H1 (cell line): ENCODE data around the gene PCDHB15. TPM values are rescaled to one million over a fixed set of nuclear protein-coding genes. Genes with fewer than 3 reads are reported as not detected.

Source experiments
- CTCF ChIA-PET: fragments of 300-600 bp; sonication (Branson Sonifier 250); formaldehyde crosslinking; loops from one replicate; lab custom pipeline; 2021; ENCODE audit not compliant: partially characterized antibody; lab: Charles Lee
- POLR2A ChIA-PET: fragments of 300-600 bp; sonication (Branson Sonifier 250); formaldehyde crosslinking; loops from one replicate; lab custom pipeline; 2021; ENCODE audit warnings: inconsistent platforms; ENCODE audit not compliant: partially characterized antibody; lab: Charles Lee
- DNase-seq, 2 experiments: peaks; one replicate each; pipeline versions ENCODE4 v3.0.0 to v3.0.0-alpha.2; 2010 to 2022; ENCODE audit warnings: low spot score in 2 of 2, low read depth in 1 of 2, mixed read lengths in 1 of 2
- FAIRE-seq: peaks from 2 replicates; lab custom pipeline; 2011; peaks lifted over from hg19 to GRCh38; lab: Jason Lieb, UNC
- H2AFZ ChIP-seq: 2 replicates; pipeline ENCODE4 v1.8.1; 2012; ENCODE audit warnings: low read length, inconsistent platforms
- H2AK5ac ChIP-seq: 2 replicates; pipeline ENCODE4 v1.6.1; 2013; ENCODE audit warnings: low read depth, low read length
- H2BK120ac ChIP-seq: replicated peaks from 2 replicates; pipeline ENCODE3; 2013; ENCODE audit warnings: low read depth, low read length, inconsistent platforms
- H2BK12ac ChIP-seq: 2 replicates; pipeline ENCODE4 v1.6.1; 2013; ENCODE audit warnings: low read depth, low read length
- H2BK15ac ChIP-seq: 2 replicates; pipeline ENCODE4 v1.6.1; 2013; ENCODE audit warnings: low read length
- H2BK20ac ChIP-seq: 2 replicates; pipeline ENCODE4 v1.6.1; 2013; ENCODE audit warnings: low read length
- H2BK5ac ChIP-seq: 2 replicates; pipeline ENCODE4 v1.6.1; 2013; ENCODE audit warnings: low read depth, low read length
- H3K14ac ChIP-seq: 2 replicates; pipeline ENCODE4 v1.6.1; 2013; ENCODE audit warnings: inconsistent platforms; ENCODE audit not compliant: insufficient read length
- H3K18ac ChIP-seq: 2 replicates; pipeline ENCODE4 v1.6.1; 2013; ENCODE audit warnings: low read length; ENCODE audit errors: extremely low read depth
- H3K23ac ChIP-seq: 2 replicates; pipeline ENCODE4 v1.6.1; 2013; ENCODE audit warnings: inconsistent platforms; ENCODE audit not compliant: insufficient read length
- H3K23me2 ChIP-seq: 2 replicates; pipeline ENCODE4 v1.6.1; 2013; ENCODE audit warnings: low read depth, low read length
- H3K27ac ChIP-seq: 2 replicates; pipeline ENCODE4 v1.6.1; 2011; ENCODE audit warnings: low read depth, low read length, inconsistent platforms
- H3K27me3 ChIP-seq, 4 experiments: replicated peaks in 1 of 4; 1 replicate in 1 of 4; 2 replicates in 3 of 4; pipeline versions ENCODE4 v1.6.1 to v1.8.1; 2011 to 2013; ENCODE audit warnings: low read length in 3 of 4, mild to moderate bottlenecking in 3 of 4, inconsistent platforms in 2 of 4, mixed read lengths in 2 of 4, moderate library complexity in 1 of 4; ENCODE audit not compliant: control insufficient read depth in 3 of 4, insufficient read depth in 3 of 4; ENCODE audit errors: extremely low read depth in 1 of 4
- H3K36me3 ChIP-seq, 4 experiments: 2 replicates each; pipeline versions ENCODE4 v1.6.1 to v1.8.1; 2011 to 2013; ENCODE audit warnings: mild to moderate bottlenecking in 4 of 4, low read length in 3 of 4, moderate library complexity in 2 of 4, control low read depth in 1 of 4, inconsistent platforms in 1 of 4; ENCODE audit not compliant: insufficient read depth in 4 of 4, control insufficient read depth in 2 of 4
- H3K4ac ChIP-seq: replicated peaks from 2 replicates; pipeline ENCODE3; 2013; ENCODE audit warnings: low read length, low read depth, mixed read lengths, inconsistent platforms; ENCODE audit not compliant: insufficient read length
- H3K4me1 ChIP-seq, 4 experiments: replicated peaks in 1 of 4; 1 replicate in 1 of 4; 2 replicates in 3 of 4; pipeline versions ENCODE4 v1.6.1 to v1.8.1; 2011 to 2013; ENCODE audit warnings: low read length in 3 of 4, inconsistent platforms in 2 of 4, mixed read lengths in 1 of 4; ENCODE audit not compliant: insufficient read depth in 4 of 4, control insufficient read depth in 3 of 4
- H3K4me2 ChIP-seq, 2 experiments: 2 replicates each; pipeline versions ENCODE4 v1.6.1 to v1.8.1; 2011 to 2013; ENCODE audit warnings: low read depth in 2 of 2, low read length in 2 of 2, control low read depth in 1 of 2, inconsistent platforms in 1 of 2, mild to moderate bottlenecking in 1 of 2; ENCODE audit not compliant: insufficient read depth in 1 of 2
- H3K4me3 ChIP-seq, 4 experiments: fragments of 200-600, 300-600 bp in 1 of 4; sonication (generic), shearing (Covaris generic), sonication (Bioruptor Twin) in 1 of 4; 2 replicates each; pipeline versions ENCODE4 v1.5.1 to v1.8.1; 2011 to 2016; ENCODE audit warnings: low read length in 4 of 4, low read depth in 3 of 4, control low read depth in 2 of 4, inconsistent platforms in 2 of 4, mild to moderate bottlenecking in 2 of 4, mixed read lengths in 1 of 4, moderate library complexity in 1 of 4; ENCODE audit not compliant: insufficient read depth in 2 of 4; ENCODE audit errors: extremely low read depth in 1 of 4
- H3K56ac ChIP-seq: replicated peaks from 2 replicates; pipeline ENCODE3; 2013; ENCODE audit warnings: low read depth, mild to moderate bottlenecking, mixed read lengths, low read length, inconsistent platforms; ENCODE audit not compliant: insufficient read length
- H3K79me1 ChIP-seq: 2 replicates; pipeline ENCODE4 v1.6.1; 2013; ENCODE audit warnings: low read depth, low read length, control low read depth
- H3K79me2 ChIP-seq, 2 experiments: 2 replicates each; pipeline versions ENCODE4 v1.6.1 to v1.8.1; 2012 to 2013; ENCODE audit warnings: low read length in 2 of 2, mild to moderate bottlenecking in 2 of 2, inconsistent platforms in 1 of 2; ENCODE audit not compliant: insufficient read depth in 2 of 2, control insufficient read depth in 1 of 2
- H3K9ac ChIP-seq, 4 experiments: replicated peaks in 1 of 4; 1 replicate in 1 of 4; 2 replicates in 3 of 4; pipeline versions ENCODE4 v1.6.1 to v1.8.1; 2011 to 2013; ENCODE audit warnings: low read depth in 3 of 4, low read length in 3 of 4, control low read depth in 2 of 4, mild to moderate bottlenecking in 2 of 4, moderate library complexity in 2 of 4, inconsistent platforms in 1 of 4; ENCODE audit errors: extremely low read depth in 1 of 4
- H3K9me3 ChIP-seq, 2 experiments: 2 replicates each; pipeline versions ENCODE4 v1.6.1 to v1.8.1; 2012 to 2013; ENCODE audit warnings: mild to moderate bottlenecking in 2 of 2, moderate library complexity in 2 of 2, control low read depth in 1 of 2, inconsistent platforms in 1 of 2, low read depth in 1 of 2, low read length in 1 of 2, mixed read lengths in 1 of 2; ENCODE audit not compliant: insufficient read depth in 2 of 2
- H4K20me1 ChIP-seq, 2 experiments: replicated peaks in 1 of 2; 2 replicates each; pipeline versions ENCODE3 to v1.8.1; 2011 to 2013; ENCODE audit warnings: inconsistent platforms in 2 of 2, low read length in 2 of 2, mild to moderate bottlenecking in 1 of 2; ENCODE audit not compliant: insufficient read depth in 2 of 2, control insufficient read depth in 1 of 2
- H4K5ac ChIP-seq: 2 replicates; pipeline ENCODE4 v1.6.1; 2013; ENCODE audit warnings: low read length, low read depth, mixed read lengths, inconsistent platforms; ENCODE audit not compliant: insufficient read length
- H4K8ac ChIP-seq: 2 replicates; pipeline ENCODE4 v1.8.0; 2013; ENCODE audit warnings: mild to moderate bottlenecking, moderate library complexity, low read length, inconsistent platforms; ENCODE audit not compliant: insufficient read depth; ENCODE audit errors: extremely low read depth
- H4K91ac ChIP-seq: replicated peaks from 2 replicates; pipeline ENCODE3; 2013; ENCODE audit warnings: low read length, mixed read lengths, inconsistent platforms; ENCODE audit not compliant: insufficient read length
- CEBPB ChIP-seq: IDR thresholded peaks from 2 replicates; pipeline ENCODE4 v1.6.1; 2012; ENCODE audit warnings: low read depth, low read length
- EP300 ChIP-seq, 2 experiments: IDR thresholded peaks; 1 replicate in 1 of 2; 2 replicates in 1 of 2; pipeline ENCODE4 v1.6.1; 2011 to 2012; ENCODE audit warnings: low read depth in 2 of 2, low read length in 2 of 2, mild to moderate bottlenecking in 2 of 2, borderline replicate concordance in 1 of 2, inconsistent platforms in 1 of 2, moderate library complexity in 1 of 2
- JUN ChIP-seq: IDR thresholded peaks from 2 replicates; pipeline ENCODE4 v1.6.1; 2011; ENCODE audit warnings: low read depth, mild to moderate bottlenecking, improper control_type of control experiment, low read length
- POLR2A ChIP-seq, 2 experiments: IDR thresholded peaks; 1 replicate in 1 of 2; 2 replicates in 1 of 2; pipeline ENCODE4 v1.6.1; 2011; ENCODE audit warnings: low read depth in 2 of 2, low read length in 2 of 2, mild to moderate bottlenecking in 2 of 2; ENCODE audit errors: control extremely low read depth in 1 of 2
- RAD21 ChIP-seq, 2 experiments: IDR thresholded peaks in 1 of 2; conservative IDR thresholded peaks in 1 of 2; 2 replicates each; pipeline ENCODE4 v1.6.1; 2011; ENCODE audit warnings: low read depth in 2 of 2, low read length in 2 of 2, improper control_type of control experiment in 1 of 2, inconsistent platforms in 1 of 2, mild to moderate bottlenecking in 1 of 2, moderate library complexity in 1 of 2
- TAF1 ChIP-seq: IDR thresholded peaks from 2 replicates; pipeline ENCODE4 v1.6.1; 2011; ENCODE audit warnings: mild to moderate bottlenecking, low read depth, low read length
- TBP ChIP-seq: IDR thresholded peaks from 2 replicates; pipeline ENCODE4 v1.6.1; 2011; ENCODE audit warnings: low read depth, low read length, improper control_type of control experiment
- WGBS, 2 experiments: shearing (Covaris generic) in 1 of 2; methylation state at CpG; one replicate each; pipeline versions ENCODE4 v1.1.6 to v1.1.7; 2013 to 2015; ENCODE audit warnings: low lambda C conversion rate in 2 of 2, mixed read lengths in 2 of 2, inconsistent platforms in 1 of 2, low coverage in 1 of 2, missing lambda C conversion rate in 1 of 2; ENCODE audit not compliant: insufficient replicate concordance in 2 of 2, insufficient coverage in 1 of 2, insufficient read length in 1 of 2; ENCODE audit errors: extremely low coverage in 1 of 2, missing lambda C conversion rate in 1 of 2; 5-methylcytosine and 5-hydroxymethylcytosine counted together
- long read RNA-seq, 2 experiments: library from RNA in 1 of 2; library from capped mRNA in 1 of 2; stranded (forward); transcript quantifications; one replicate each; pipeline ENCODE4 v2.0.0, GENCODE V29; 2021; ENCODE audit warnings: inconsistent platforms in 1 of 2
- polyA minus RNA-seq, 3 experiments: library from RNA; depleted of rRNA, polyadenylated mRNA; stranded (reverse); fragments of >200 nt; gene quantifications; 1 replicate in 2 of 3; 2 replicates in 1 of 3; pipeline ENCODE4 v1.2.3, GENCODE V29; 2011
- polyA plus RNA-seq, 7 experiments: library from polyadenylated mRNA; depleted of rRNA in 3 of 7; stranded (reverse) in 5 of 7; unstranded in 2 of 7; fragments of >200 nt in 5 of 7; fragments of 200-250 nt in 2 of 7; gene quantifications; 1 replicate in 5 of 7; 2 replicates in 1 of 7; 4 replicates in 1 of 7; pipeline versions ENCODE4 v1.2.1 to v1.2.3, GENCODE V29; 2011 to 2013; ENCODE audit warnings: missing spikeins in 2 of 7, mixed read lengths in 2 of 7
- total RNA-seq: library from RNA; stranded (reverse); fragmentation: NEBNext Ultra II Directional; extraction: Animal tissue kit (Norgen Biotek cat#: 25700); gene quantifications from 2 replicates; pipeline ENCODE4 v1.2.1, GENCODE V29; 2021

The PCDHB15 gene
- total RNA-seq (3.9 and 4.0 TPM in 2 replicates), polyA plus RNA-seq (2011; rRNA removed) (2.8 and 4.9 TPM in 2 replicates), polyA minus RNA-seq (2011; rRNA and poly(A)+ RNA removed) (3.1 and 4.1 TPM in 2 replicates)
- polyA plus RNA-seq (2011; cell fraction: cytosol; rRNA removed): 4.9 TPM
- polyA plus RNA-seq (2011; cell fraction: nucleus; rRNA removed): 7.4 TPM
- polyA plus RNA-seq (2012, experiment 1 of 2): 2.6 to 4.8 TPM (median 4.2 TPM) in 4 replicates
- polyA plus RNA-seq (2012, experiment 2 of 2): 1.5 TPM
- 5.3 TPM for polyA plus RNA-seq (2013, experiment 1 of 2)
- 4.5 TPM for polyA plus RNA-seq (2013, experiment 2 of 2)
- 8.1 TPM for polyA minus RNA-seq (2011; cell fraction: cytosol; rRNA and poly(A)+ RNA removed)
- polyA minus RNA-seq (2011; cell fraction: nucleus; rRNA and poly(A)+ RNA removed): 12.6 TPM
- long read RNA-seq, experiment 1, full-length matches to known transcripts: 3 of 3 reads
- long read RNA-seq, experiment 1, partial matches to known transcripts: 0 of 3 reads
- long read RNA-seq, experiment 1, other reads (novel, unspliced or antisense): 0 of 3 reads
- long read RNA-seq, experiment 2: 0 reads

DNA sequence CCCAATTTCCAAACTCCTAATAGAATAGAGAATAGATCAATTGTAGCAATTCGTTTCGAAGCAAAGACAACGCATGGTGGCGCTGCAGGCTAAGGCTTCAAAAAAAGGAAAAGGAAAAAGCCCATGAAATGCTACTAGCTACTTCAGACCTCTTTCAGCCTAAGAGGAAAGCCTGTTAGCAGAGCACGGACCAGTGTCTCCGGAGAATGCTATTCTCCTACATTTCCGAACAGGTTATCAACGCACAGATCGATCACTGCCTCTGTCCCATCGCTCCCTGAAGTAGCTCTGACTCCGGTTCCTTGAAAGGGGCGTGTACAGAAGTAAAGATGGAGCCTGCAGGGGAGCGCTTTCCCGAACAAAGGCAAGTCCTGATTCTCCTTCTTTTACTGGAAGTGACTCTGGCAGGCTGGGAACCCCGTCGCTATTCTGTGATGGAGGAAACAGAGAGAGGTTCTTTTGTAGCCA, at the start of gene PCDHB15:
PCDHB15 (plus strand) TSS at position 146 of the 468 bp plus-strand sequence; CDS start at position 330, 184 bp downstream.
- no peak within 1 kb of the TSS for H2AK5ac ChIP-seq
- peaks cover 21 to 50% of the 10 kb centered on the region in 2 experiments for H3K9me3 ChIP-seq
- FAIRE-seq: peak; percentile 97
- CTCF ChIA-PET: interaction anchor here (0.6 to 5.2 kb wide), 65 partner anchors 11 to 321 kb away, joined by 3 to 81 read pairs (median 8); partner anchors contain the start of genes PCDHB10, PCDHB11, PCDHB12 and PCDHB13
- H3K18ac ChIP-seq: peak within 1 kb of the TSS; percentile 64; the same call in 1 of the 2 replicates
- H4K20me1 ChIP-seq: no peaks in the 10 kb centered on the region
- H3K23ac ChIP-seq: no peak within 1 kb of the TSS
- POLR2A ChIA-PET: interaction anchor here (0.7 to 2.0 kb wide), 9 partner anchors 11 to 319 kb away, joined by 3 to 9 read pairs (median 5); partner anchors contain the start of genes PCDHB14, PCDHGB1 and TAF7
- peak within 1 kb of the TSS in 3 of 4 experiments; percentile 51 to 92 (median 59); a peak in 6 of 7 replicates for H3K9ac ChIP-seq
- no peak within 1 kb of the TSS for H2BK15ac ChIP-seq
- H4K8ac ChIP-seq: no peak within 1 kb of the TSS
- DNase-seq: peak in 1 of 2 experiments; percentile 83
- no peak within 1 kb of the TSS for H3K14ac ChIP-seq
- 40% methylated on average over 16 of the region's 16 CpGs; no CpG with 5 or more reads in 1 of the 2 experiments for WGBS, 2 experiments
- H3K79me1 ChIP-seq: no peaks in the 10 kb centered on the region
- no peak within 1 kb of the TSS for H4K91ac ChIP-seq
- H3K79me2 ChIP-seq: no peaks in the 10 kb centered on the region
- H3K4me2 ChIP-seq: peak within 1 kb of the TSS; percentile 59 to 60
- peaks cover 0 to 3% (median 0%) of the 10 kb centered on the region in 4 experiments; a peak in 1 of 7 replicates for H3K4me1 ChIP-seq
- H3K27me3 ChIP-seq: no peaks in the 10 kb centered on the region
- no peak within 1 kb of the TSS for H2BK120ac ChIP-seq
- H2BK20ac ChIP-seq: no peak within 1 kb of the TSS
- H3K4me3 ChIP-seq: peak within 1 kb of the TSS; percentile 19 to 69 (median 44); a peak in 7 of 8 replicates
- 0 out of 2 replicates have a peak within 1 kb of the TSS, but pooled peaks have one; percentile 36 for H2BK5ac ChIP-seq
- H3K36me3 ChIP-seq: peaks cover 0 to 16% (median 4%) of the 10 kb centered on the region in 4 experiments; a peak in 3 of 8 replicates
- no peak within 1 kb of the TSS for H3K56ac ChIP-seq
- no peaks in the 10 kb centered on the region for H3K23me2 ChIP-seq
- 0 out of 2 replicates have a peak within 1 kb of the TSS, but pooled peaks have one; percentile 74 for H2AFZ ChIP-seq
- H4K5ac ChIP-seq: no peak within 1 kb of the TSS
- no peak within 1 kb of the TSS for H3K27ac ChIP-seq
- H3K4ac ChIP-seq: no peak within 1 kb of the TSS
- H2BK12ac ChIP-seq: no peak within 1 kb of the TSS; the same call in 1 of the 2 replicates
- peak; percentile 43; the same call in 1 of the 2 replicates for TF ChIP-seq CEBPB
- TF ChIP-seq TBP: peak; percentile 39; the same call in 1 of the 2 replicates
- TF ChIP-seq TAF1: peak; percentile 60
- TF ChIP-seq POLR2A (IDR thresholded peaks at IDR 0.05; ENCODE audit: control extremely low read depth in 1 of 2, low read depth in 2 of 2, low read length in 2 of 2): peak in 1 of 2 experiments; percentile 55; a peak in 1 of 3 replicates
- no peak for TF ChIP-seq JUN
- TF ChIP-seq RAD21 (IDR thresholded peaks at IDR 0.05 in 1 of 2, conservative IDR thresholded peaks at IDR 0.05 in 1 of 2; ENCODE audit: low read depth in 2 of 2, low read length in 2 of 2): peak; percentile 78 to 80
- no peak for TF ChIP-seq EP300 (IDR thresholded peaks at IDR 0.05; ENCODE audit: borderline replicate concordance in 1 of 2, low read depth in 2 of 2, low read length in 2 of 2)
